Measurements from ENCODE around the gene GAB3. TPM values are rescaled to one million over a fixed set of nuclear protein-coding genes. Genes with fewer than 3 reads are reported as not detected.

GAB3 gene
- total and polyA plus RNA-seq, 2 experiments from 2014 or later: 0.89 to 1.8 TPM

DNA sequence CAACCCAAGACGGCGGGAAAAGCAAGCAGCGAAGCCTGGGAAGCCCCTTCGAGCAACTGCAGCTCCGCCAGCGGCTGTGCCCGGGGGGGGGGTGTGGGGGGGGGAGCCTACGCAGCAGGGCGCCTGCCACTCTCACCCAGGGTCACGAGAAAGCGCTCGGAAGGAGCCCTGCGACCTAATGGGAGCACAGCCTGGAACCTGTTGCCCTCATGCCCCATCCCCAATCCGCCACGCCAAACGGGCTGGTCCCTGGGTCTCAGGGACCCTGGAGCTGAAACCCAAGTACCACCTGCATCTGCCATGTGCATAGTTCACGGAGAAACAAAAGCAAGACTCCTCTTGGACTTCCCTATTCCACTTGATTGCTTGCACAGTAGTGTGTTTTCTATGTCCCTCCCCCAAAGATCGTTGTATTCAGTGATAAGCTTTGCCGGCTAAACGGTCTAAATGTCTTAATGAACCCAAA lies 359 bp upstream of the GAB3 start:
- peaks cover 4% of the 10 kb centered on the region; the same call in 1 of the 2 replicates for H3K4me1 ChIP-seq (ENCODE audit: insufficient read depth)
- H3K9me2 ChIP-seq (ENCODE audit: insufficient read depth): no peaks in the 10 kb centered on the region
- DNase-seq (ENCODE audit: low spot score) (peak; percentile 27), ATAC-seq (no peak)
- TF ChIP-seq STAT1 (IDR thresholded peaks at IDR 0.05; ENCODE audit: unreplicated experiment) (no peak), NANOG (IDR thresholded peaks at IDR 0.05; ENCODE audit: borderline replicate concordance) (no peak), JUNB (IDR thresholded peaks at IDR 0.05; ENCODE audit: unreplicated experiment) (no peak), CREB1 (CRISPR knock-in tag; IDR thresholded peaks at IDR 0.05; ENCODE audit: low read depth) (no peak), POLR2AphosphoS5 (IDR thresholded peaks at IDR 0.05; ENCODE audit: low read depth) (no peak)
- TF ChIP-seq, protein P1, sequence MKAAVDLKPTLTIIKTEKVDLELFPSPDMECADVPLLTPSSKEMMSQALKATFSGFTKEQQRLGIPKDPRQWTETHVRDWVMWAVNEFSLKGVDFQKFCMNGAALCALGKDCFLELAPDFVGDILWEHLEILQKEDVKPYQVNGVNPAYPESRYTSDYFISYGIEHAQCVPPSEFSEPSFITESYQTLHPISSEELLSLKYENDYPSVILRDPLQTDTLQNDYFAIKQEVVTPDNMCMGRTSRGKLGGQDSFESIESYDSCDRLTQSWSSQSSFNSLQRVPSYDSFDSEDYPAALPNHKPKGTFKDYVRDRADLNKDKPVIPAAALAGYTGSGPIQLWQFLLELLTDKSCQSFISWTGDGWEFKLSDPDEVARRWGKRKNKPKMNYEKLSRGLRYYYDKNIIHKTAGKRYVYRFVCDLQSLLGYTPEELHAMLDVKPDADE (IDR thresholded peaks at IDR 0.05): no peak
- TF ChIP-seq, protein P2, sequence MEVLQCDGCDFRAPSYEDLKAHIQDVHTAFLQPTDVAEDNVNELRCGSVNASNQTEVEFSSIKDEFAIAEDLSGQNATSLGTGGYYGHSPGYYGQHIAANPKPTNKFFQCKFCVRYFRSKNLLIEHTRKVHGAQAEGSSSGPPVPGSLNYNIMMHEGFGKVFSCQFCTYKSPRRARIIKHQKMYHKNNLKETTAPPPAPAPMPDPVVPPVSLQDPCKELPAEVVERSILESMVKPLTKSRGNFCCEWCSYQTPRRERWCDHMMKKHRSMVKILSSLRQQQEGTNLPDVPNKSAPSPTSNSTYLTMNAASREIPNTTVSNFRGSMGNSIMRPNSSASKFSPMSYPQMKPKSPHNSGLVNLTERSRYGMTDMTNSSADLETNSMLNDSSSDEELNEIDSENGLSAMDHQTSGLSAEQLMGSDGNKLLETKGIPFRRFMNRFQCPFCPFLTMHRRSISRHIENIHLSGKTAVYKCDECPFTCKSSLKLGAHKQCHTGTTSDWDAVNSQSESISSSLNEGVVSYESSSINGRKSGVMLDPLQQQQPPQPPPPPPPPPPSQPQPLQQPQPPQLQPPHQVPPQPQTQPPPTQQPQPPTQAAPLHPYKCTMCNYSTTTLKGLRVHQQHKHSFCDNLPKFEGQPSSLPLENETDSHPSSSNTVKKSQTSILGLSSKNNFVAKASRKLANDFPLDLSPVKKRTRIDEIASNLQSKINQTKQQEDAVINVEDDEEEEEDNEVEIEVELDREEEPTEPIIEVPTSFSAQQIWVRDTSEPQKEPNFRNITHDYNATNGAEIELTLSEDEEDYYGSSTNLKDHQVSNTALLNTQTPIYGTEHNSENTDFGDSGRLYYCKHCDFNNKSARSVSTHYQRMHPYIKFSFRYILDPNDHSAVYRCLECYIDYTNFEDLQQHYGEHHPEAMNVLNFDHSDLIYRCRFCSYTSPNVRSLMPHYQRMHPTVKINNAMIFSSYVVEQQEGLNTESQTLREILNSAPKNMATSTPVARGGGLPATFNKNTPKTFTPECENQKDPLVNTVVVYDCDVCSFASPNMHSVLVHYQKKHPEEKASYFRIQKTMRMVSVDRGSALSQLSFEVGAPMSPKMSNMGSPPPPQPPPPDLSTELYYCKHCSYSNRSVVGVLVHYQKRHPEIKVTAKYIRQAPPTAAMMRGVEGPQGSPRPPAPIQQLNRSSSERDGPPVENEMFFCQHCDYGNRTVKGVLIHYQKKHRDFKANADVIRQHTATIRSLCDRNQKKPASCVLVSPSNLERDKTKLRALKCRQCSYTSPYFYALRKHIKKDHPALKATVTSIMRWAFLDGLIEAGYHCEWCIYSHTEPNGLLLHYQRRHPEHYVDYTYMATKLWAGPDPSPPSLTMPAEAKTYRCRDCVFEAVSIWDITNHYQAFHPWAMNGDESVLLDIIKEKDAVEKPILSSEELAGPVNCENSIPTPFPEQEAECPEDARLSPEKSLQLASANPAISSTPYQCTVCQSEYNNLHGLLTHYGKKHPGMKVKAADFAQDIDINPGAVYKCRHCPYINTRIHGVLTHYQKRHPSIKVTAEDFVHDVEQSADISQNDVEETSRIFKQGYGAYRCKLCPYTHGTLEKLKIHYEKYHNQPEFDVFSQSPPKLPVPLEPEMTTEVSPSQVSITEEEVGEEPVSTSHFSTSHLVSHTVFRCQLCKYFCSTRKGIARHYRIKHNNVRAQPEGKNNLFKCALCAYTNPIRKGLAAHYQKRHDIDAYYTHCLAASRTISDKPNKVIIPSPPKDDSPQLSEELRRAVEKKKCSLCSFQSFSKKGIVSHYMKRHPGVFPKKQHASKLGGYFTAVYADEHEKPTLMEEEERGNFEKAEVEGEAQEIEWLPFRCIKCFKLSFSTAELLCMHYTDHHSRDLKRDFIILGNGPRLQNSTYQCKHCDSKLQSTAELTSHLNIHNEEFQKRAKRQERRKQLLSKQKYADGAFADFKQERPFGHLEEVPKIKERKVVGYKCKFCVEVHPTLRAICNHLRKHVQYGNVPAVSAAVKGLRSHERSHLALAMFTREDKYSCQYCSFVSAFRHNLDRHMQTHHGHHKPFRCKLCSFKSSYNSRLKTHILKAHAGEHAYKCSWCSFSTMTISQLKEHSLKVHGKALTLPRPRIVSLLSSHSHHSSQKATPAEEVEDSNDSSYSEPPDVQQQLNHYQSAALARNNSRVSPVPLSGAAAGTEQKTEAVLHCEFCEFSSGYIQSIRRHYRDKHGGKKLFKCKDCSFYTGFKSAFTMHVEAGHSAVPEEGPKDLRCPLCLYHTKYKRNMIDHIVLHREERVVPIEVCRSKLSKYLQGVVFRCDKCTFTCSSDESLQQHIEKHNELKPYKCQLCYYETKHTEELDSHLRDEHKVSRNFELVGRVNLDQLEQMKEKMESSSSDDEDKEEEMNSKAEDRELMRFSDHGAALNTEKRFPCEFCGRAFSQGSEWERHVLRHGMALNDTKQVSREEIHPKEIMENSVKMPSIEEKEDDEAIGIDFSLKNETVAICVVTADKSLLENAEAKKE (CRISPR knock-in tag; IDR thresholded peaks at IDR 0.05): no peak
- Mint-ChIP-seq H3K4me3 (peak overlapping the region; percentile 64), H3K4me1 (peaks cover 9% of the 10 kb centered on the region), H3K27me3 (ENCODE audit: insufficient read depth, low read depth, poor library complexity) (peaks cover 33% of the 10 kb centered on the region), H3K9me3 (no peaks in the 10 kb centered on the region), H3K27ac (no peak overlapping the region), H3K36me3 (ENCODE audit: low read depth) (no peaks in the 10 kb centered on the region)
- peak overlapping the region; percentile 71 for H3K4me2 ChIP-seq
- 0 out of 2 replicates have a peak overlapping the region, but pooled peaks have one; percentile 28 for H2AFZ ChIP-seq
- H3F3A ChIP-seq (replicated peaks; ENCODE audit: low read depth): no peaks in the 10 kb centered on the region
- peak overlapping the region; percentile 41 for H3K4me3 ChIP-seq
- no peaks in the 10 kb centered on the region for H4K20me1 ChIP-seq (replicated peaks; ENCODE audit: insufficient read depth)
- H3K27ac ChIP-seq (ENCODE audit: low read depth): no peak overlapping the region
- no peaks in the 10 kb centered on the region for H3K79me2 ChIP-seq (replicated peaks; ENCODE audit: insufficient read depth)
- no peaks in the 10 kb centered on the region for H3K36me3 ChIP-seq (ENCODE audit: insufficient read depth)
- peaks cover 39% of the 10 kb centered on the region for H3K27me3 ChIP-seq (ENCODE audit: insufficient read depth)
